GM21528 (cell line): Measurements from ENCODE around the gene STAG3.
"Not testable (repeated sequence)": the region's sequence is repeated elsewhere in the genome, so short reads cannot be mapped to it uniquely, and the experiment has no call there.

Experiments
- ATAC-seq: cut with Tn5 transposase; IDR thresholded peaks from one replicate; pipeline ENCODE4 v1.9.1; 2021; ENCODE audit warnings: mild to moderate bottlenecking, moderate library complexity; ENCODE audit not compliant: unreplicated experiment, low FRiP score

STAG3 gene

DNA sequence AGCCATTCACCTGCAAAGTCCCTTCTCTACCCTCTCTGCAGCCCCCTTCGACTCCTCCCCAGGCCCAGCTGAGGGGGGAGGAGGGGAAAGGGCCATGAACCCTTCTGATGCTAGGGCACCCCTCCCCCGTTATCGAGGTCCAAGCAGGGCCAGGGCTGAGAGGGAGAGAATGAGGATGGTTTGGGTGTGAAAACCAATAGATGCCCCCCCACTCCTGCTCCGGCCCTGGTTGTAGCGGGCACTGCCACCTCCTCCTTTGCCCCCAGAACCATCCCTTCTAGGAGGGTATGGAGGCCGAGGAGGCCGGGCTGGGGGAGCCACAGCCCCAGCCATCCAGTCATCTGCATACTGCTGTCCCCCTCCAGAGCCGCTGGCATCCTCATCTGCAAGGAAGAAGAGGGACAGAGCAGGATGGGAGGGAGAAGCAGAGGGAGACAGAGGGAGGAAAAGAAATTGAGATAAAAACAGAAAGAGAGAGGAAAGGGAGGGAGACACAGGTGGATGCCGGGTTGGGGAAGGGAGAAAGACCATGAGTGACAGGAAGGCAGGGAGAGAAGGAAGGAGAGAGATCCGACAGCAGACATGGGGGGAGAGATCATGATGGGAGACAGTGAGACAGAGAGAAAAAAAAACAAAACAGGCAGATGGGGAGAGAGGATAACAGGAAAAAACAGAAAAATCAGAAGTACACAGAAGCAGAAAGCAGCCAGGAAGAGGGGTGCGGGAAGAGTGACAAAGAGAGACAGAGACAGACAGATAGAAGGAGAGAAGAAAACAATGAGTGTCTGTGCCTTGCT, 7.4 kb upstream of the STAG3 start:
- ATAC-seq = no peak

DNA sequence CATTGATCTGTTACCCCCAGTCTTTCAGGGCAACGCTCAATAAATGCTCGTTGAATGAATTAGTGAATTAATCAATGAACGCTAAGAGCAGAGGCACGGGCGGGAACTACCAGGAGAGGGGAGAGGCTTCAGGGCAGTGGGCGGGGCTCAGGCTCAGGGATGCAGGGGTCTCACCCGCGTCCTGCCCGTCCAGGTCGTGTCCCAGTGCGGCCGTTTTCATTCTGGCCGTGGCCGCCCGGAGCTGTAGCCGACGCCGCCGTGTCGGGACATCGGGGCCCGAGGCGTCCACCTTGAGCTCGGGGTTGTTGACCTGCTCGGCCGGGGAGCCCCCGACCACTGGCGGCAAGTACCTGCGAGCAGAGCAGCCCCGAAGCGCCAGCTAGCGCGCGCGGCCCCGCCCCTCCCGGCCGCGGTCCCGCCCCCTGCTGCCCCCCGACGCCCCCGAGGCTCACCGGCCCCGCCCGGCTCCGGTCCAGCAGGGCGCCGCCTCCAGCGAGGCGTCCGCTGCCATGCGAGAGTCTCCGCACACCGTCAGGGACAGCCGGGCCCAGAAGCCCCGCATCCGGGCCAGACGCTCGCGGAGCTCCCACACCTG, 6.5 kb upstream of the STAG3 start:
- ATAC-seq = no peak

DNA sequence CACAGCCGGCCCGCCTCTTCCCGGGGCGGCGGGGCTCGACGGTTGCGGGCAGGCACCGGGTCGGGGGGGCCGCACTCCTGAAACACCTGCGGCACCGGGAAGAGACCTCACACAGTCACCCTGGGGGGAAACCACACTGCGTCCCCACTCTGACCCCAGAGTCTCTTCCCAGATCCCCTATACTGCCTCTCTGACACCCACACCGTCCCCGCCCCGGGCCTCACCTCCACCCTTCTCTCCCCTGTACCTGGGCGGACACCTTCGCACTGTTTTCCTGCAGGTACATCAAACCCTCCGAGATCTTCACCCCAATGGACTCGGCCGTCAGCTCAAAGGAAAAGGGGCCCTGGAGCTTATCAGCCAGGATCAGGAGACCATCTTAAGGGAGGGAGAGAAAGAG, 5.9 kb upstream of the STAG3 start:
- ATAC-seq = no peak

DNA sequence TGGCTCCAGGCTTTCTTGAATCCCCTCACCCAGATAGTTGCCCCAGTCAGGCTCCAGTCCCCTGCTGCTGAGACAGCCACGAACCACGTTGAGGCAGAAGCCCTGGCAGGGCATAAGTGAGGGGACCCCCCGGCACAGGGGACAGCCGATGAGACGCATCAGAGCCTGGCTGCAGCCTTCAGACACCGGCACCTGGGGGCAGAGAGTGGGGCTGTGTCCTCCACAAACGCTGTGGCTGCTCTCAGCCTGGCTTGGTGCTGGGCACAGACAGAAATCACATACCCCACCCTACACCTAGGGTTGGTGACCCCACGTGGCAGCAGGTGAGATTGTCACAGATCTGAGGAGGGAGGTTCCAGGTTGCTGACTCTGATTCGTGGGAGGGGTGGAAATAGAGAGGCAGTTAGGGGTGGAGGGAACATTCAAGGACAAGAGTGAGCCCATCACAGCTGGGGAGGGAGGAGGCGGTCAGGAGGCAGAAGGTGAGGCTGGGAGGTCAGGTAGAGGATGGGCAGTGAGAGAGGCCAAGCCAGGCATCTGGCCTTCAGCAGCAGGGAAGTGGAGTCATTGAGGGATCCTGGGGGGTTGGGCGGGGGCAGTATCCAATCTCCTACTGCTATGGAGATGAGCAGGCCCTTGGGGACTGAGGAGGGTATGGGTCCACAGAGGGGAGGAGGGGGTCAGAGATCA, 3.8 kb upstream of the STAG3 start:
- no peak for ATAC-seq

DNA sequence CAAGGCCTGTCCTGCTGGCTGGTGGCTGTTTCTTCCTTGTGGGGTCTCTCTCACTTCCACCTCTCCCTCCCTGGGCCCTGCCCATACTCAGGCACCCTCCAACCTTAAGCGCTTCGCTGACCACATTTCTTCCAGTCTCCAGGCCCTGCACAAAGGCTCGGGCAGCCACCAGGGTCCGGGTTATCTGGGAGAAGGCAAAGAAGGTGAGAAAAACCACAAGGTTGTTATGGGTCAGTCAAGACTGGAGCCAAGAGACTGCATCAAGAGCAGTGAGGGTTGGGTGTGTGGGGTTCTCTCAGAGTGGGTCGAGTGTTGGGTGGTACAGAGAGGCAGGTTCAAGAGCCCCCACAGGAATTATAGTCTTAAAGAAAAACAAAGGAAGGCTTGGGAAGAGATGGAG, 3.1 kb upstream of the STAG3 start:
- ATAC-seq = no peak

DNA sequence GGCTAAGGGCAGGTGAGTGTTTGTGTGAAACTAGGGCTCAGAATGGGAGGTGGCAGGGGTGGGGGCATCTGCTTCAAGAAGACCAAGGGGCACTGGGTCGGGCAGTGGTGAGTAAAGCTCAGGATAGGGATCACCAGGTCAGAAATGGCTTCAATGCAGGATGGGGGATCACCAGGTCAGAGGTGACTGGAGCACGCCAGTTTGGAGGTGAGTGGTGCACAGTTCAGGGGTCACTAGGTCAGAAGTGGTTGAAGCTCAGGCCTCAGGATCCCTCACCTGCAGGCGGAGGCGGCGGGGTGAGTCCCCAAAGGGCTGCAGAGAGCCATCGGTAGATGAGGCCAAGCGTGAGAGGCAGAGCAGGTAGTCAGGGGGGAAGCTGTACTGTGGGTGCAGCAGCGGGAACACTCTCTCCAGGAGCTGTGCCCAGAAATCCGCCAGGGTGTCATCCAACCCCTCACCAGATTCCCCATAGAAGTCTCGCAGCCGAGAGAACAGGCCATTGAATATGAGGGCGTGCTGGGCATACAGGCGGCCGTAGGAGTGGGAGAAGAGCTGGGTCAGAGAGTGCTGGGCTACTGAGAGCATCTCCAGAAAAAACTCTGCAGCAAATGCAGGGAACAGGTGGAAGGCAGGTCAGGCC, 2.3 kb upstream of the STAG3 start:
- ATAC-seq = no peak

DNA sequence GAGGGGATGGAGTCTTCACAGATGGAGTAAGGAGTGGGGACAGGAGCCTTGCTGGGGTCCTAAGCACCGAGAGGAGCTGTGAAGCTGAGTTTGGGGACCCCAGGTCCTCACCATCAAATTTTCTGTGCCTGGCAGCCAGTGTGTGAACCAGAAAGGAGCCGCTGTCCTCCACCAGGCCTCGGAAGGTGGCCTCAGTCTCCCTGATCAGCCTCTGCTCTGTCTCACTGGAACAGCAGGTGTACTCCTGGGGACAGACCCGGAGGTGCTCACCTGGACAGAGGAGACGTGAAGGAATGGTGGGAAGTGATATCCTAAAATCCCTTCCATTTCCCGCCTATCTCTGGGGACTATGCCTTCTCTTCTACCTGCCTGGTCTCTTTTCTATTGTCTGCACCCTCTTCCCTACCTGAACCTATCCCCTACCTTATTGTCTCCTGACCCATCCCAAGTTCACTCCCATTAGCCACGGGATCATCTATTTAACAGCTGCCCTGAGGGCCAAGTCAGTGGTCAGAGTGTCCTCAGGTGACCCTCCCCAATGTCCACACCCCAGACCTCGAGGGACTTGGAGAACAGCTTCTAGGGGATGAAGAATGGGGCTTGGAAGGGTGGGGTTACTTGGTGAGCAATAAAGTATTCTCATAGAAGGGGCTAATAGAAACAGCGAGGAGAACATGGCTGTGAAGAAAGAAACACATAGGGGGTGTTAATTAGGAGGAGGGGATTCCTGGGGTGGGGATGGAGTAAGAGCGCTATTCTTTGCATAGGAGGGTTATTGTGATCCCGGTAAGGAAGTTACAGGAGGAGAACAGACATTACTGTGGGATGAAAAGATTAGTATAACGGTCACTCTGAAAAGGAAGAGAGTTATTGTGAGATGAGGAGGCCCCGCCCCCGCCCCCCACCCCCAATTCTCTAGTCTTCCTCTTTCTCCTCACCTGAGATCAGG, 1.3 kb upstream of the STAG3 start:
- no peak for ATAC-seq

DNA sequence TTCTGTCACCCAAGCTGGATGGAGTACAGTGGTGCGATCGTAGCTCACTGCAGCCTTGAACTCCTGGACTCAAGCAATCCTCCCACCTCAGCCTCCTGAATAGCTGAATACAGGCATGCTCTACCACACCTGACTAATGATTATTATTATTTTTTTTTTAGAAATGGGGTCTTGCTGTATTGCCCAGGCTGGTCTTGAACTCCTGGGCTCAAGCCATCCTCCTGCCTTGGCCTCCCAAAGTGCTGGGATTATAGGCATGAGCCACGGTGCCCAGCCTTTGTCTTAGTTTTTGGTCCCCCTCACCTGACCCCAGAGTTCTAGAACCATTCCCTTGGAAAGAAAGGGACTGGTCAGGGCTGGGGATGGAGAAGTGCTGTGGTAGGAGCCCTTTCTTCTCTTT, 2.4 kb downstream of the STAG3 start:
- not testable (repeated sequence) for ATAC-seq

DNA sequence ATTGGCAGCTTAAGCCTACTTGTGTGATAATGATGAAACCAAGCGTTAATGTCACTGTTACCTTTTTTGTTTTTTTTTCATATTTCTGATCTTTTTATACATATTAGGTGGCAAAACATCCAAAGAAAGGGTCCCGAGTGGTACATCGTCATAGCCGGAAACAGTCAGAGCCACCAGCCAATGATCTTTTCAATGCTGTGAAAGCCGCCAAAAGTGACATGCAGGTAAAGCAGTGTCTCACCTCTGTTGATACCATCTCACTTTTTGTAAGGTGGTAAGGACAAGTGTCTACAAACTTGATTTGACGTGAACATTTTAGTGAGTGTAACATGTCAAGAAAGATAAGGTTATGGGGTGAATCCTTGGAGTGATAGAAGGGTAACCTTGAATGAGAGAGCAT, 4.9 kb downstream of the STAG3 start:
- not testable (repeated sequence) for ATAC-seq

DNA sequence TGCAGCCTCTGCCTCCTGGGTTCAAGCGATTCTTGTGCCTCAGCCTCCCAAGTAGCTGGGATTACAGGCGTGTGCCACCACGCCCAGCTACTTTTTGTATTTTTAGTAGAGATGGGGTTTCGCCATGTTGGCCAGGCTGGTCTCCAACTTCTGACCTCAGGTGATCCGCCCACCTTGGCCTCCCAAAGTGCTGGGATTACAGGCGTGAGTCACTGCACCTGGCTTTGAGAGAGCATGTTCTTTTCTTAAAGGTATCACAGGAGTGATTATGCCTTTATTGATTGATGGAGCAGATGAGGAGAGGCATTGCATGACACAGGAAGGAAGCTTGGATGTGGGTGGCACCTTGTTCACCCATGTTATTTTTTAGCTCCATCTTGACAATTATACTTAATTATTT, 5.4 kb downstream of the STAG3 start:
- ATAC-seq = not testable (repeated sequence)

DNA sequence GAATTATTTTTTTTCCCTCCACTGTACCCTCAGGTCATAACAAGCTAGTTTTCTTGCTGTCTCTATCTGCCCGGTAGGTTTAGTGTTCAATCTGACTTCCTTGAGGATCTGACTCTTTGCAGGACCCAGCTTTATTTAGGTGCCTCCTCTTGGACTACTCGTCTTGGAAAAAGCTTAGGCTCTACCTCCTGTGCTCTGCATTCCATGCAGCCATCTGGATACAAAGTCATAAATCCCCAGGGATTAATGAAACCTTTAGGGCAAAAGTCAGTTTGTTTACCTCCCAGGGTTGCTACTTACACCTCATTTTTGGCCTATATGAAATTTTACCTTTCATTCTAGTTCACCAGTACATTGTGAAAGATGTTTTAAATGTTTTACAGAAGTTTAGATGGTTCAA, 8.0 kb downstream of the STAG3 start:
- no peak for ATAC-seq

DNA sequence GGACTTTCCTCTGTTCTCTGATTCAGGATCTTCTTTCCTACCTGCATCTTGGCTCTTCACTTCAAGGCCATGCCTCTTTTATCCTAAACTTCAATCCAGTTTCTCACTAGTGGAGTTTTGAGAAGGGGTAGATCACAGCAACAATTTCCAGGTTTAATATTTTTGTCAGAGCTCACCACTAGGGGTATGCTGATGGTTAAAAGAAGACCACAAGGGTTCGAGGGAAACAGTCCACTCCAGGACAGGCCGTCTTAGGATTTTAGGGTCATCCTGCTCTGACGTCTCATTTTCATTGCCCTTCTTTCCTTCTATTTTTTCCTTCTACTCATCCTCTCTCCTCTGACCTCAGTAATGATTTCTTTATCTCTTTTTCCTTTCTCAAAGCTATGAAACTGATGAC, 11.3 kb downstream of the STAG3 start:
- ATAC-seq = no peak

DNA sequence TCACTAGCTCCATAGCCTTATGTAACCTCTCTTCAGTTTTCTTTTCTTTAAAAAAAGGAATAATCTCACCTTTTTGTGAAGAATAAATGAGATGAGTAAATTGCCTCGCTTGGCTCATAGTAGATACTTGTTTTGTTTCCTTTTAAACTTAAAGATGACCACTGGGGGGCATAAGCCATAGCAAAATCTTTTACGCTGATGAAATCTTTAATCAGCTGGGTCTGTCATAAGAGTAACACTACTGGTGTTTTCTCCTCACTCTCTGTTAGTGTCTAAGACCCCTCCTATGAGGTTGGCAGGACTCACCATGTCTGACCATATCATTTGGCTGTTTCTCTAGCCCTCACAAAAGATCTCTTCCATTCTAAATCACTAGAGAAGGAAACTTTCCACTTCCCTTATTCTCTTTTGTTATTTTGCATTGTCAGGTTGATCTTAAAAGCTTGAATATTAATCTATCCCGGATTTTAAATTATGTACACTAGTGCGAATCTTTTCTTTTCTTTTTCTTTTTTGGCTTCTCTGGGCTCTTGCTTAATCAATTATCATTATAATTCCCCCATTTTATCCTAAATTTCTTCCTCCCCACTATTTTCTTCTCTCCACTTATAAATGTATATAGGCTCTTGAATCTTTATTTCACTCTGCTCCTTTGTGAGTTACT, 12.5 kb downstream of the STAG3 start:
- ATAC-seq = no peak

DNA sequence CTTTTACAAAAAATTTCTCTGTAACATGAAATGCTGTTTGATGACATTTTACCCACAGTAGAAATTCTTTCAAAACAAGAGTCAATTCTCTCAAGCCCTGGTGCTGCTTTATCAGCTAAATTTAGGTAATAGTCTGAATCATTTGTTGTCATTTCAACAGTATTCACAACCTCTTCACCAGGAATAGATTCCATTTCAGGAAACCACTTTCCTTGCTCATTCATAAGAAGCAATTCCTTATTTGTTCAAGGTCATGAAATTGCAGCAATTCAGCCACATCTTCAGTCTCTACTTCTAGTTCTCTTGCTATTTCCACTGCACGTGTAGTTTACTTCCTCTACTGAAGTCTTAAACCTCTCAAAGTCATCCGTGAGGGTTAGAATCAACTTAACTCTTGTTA, 14.1 kb downstream of the STAG3 start:
- ATAC-seq = no peak

DNA sequence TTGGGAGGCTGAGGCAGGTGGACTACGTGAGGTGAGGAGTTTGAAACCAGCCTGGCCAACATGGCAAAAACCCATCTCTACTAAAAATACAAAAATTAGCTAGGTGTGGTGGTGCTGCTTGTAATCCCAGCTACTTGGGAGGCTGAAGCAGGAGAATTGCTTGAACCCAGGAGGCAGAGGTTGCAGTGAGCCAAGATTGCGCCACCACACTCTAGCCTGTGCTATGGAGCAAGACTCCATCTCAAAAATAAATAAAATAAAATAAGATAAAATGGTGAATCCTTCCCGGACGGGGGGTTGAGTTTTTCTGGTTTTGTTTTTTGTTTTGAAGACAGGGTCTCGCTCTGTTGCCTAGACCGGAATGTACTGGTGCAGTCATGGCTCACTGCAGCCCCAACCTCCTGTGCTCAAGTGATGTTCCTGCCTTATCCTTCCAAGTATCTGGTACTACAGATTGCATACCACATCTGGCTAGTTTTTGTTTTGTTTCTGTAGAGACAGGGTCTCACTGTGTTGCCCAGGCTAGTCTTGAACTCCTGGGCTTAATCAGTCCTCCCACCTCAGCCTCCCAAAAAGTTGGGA, 14.7 kb downstream of the STAG3 start:
- ATAC-seq = not testable (repeated sequence)

DNA sequence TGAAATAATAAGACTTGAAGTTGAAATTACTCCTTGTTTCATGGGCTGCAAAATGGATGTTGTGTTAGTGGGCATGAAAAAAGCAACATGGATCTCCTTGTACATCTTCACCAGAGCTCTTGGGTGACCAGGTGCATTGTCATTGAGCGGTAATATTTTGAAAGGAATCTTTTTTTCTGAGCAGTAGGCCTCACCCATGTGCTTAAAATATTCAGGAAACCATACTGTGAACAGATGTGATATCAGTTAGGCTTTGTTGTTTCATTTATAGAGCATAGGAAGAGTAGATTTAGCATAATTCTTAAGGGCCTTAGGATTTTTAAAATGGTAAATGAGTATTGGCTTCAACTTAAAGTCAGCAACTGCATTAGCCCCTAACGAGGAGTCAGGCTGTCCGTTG, 15.3 kb downstream of the STAG3 start:
- no peak for ATAC-seq

DNA sequence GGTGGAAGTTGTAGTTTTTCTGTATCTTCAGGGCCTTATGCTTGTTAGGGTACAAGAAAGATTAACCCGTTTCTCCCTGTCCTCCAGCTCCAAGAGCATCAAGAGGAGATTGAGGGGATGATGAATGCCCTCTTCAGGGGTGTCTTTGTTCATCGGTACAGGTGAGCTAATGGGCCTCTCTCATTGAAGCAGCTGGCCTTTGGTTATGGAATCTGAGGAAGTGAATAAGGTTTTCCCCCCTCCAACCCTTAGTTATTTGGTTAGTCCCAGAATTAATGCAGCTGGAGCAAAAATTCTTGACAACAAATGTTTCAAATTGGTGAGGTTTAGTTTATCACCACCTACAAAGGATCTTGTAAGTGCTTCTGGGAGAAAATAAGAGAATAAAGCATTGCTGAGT, 17.5 kb downstream of the STAG3 start:
- no peak for ATAC-seq

DNA sequence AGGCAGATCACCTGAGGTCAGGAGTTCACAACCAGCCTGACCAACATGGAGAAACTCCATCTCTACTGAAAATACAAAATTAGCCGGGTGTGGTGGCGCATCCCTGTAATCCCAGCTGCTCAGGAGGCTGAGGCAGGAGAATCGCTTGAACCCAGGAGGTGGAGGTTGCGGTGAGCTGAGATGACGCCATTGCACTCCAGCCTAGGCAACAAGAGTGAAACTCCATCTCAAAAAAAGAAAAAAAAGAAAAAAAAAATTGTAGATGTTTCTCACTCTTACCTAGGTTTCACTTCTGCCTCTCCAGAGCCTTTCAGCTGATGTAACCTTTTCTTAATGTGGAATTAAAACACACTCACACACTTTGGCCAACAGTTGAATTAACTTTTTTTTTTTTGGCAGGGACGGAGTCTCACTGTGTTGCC, 18.2 kb downstream of the STAG3 start:
- ATAC-seq = not testable (repeated sequence)

DNA sequence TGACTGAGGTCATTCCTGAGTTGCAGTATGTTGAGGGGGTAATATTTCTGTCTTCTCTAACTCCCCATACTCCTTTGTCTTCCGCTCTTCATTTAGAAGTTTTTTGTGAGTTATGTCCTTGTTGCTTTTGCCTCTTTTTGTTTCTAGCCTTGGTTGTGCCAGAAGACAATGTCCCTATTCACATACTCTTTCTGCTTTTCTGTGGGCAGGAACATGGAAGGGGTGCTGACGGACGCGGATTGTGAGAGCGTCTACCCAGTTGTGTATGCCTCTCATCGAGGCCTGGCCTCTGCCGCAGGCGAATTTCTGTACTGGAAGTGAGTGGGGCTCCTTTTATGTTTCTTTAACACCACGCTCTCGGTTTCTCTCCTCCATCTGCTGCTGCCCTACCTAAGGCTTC, 20.5 kb downstream of the STAG3 start:
- no peak for ATAC-seq
